Activated CD4-positive, alpha-beta T cell treated with anti-CD3 and anti-CD28 coated beads for 1 hour (primary cell): ENCODE results near the gene IRF1.

ENCODE experiments used
- DNase-seq: peaks from one replicate; pipeline ENCODE4 v3.0.0-alpha.2; 2020

The IRF1 gene

GRCh38 chr5:132485641-132486317 is 4.8 kb downstream of the IRF1 start:
- DNase-seq: no peak

DNA sequence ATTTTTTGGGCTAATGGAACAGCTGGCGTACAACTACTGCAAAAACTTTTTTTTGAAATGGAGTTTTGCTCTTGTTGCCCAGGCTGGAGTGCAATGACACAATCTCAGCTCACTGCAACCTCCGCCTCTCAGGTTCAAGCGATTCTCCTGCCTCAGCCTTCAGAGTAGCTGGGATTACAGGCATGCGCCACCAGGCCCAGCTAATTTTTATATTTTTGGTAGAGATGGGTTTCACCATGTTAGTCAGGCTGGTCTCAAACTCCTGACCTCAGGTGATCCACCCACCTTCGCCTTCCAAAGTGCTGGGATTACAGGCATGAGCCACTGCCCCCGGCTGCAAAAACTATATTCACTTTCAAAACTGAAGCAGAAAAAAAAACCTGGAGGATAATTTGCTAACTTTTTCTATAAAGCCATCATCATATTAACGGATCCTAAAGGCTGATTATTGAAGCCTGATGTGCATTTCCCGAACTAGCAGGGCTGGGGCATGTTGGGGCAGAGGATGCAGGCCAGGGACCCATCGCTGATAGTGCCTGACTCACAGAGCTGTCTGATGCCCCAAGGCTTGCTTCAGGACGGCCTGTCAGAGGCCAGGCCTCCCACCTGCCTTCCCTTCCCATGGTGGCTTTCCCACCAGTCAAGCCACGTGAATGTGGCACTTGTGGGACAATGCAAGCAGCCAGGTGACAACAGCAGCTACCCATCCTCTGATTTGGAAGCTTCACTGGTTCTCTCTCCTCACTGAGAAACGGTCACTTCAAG is 5.5 kb downstream of the IRF1 start:
- DNase-seq: peak; percentile 8

GRCh38 chr5:132484391-132484725 is 6.2 kb downstream of the IRF1 start:
- peak; percentile 9 for DNase-seq

DNA sequence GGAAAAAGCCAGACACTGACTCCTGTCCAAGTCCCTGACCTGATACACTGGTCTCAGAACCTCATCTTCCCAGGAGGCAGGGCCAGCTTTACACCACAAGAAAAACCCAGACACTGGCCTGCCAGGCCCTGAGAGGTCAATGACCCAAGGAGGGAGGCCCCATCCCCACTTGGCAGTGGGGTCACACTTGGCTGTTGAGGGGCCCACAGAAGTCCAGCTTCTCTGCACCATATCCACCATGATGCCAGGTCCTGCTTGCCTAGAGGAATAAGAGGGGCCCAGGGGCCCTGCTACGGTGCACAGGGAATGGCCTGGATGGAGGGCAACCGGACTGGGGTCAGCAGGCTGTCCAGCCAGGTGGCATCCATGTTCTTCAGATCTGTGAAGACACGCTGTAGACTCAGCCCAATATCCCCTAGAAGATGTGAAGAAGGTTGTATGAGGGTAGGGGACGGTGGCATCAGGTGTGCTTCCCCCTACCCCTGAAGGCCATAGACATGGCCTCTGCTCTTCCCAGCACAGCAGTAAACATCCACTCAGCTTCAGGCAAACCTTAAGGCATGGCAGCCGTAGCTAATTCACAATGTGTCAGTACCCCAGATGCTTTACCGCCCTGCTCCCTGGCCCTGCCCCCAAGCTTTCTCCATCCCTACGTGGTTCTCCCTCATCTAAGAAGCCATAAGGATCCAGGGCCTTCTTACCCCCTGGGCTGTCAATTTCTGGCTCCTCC is 6.7 kb downstream of the IRF1 start:
- peak; percentile 8 for DNase-seq

GRCh38 chr5:132483101-132483500 is 7.5 kb downstream of the IRF1 start:
- DNase-seq: no peak

- DNase-seq: peak; percentile 12
Measured at GRCh38 chr5:132481596-132482211, 8.9 kb downstream of the IRF1 start.

DNA sequence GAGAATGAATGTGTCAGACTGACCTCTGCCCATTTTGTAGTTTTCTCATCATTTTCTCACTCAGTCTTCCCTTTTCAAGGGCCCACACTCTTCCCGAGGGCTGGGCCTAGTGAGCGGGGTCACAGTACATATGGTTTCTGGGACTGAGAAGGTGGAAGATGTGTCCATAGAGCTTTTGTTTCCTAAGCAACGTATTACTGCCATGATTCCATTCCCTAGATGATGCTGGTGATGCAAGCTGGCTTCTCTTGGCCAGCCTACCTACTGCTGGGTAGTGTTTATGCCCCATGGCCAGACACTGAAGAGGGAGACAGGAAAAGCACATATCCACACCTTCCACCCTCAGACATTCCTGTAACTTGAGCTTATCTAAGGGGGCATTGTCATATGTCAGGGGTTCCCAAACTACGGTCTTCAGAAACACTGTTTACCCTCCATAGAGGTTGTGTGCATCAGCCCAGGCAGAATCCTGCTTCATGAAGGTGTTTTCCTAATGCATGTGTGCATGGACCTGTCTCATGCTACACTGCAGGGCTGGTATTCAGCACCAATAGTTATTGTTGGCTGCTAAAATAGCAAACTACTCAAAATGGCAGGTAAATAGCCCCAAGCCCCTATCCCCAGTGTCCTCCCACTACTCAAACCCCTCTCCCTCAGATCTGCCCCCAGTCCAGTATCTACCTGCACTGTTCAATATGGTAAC is 9.5 kb downstream of the IRF1 start:
- DNase-seq: no peak

GRCh38 chr5:132480546-132480892 is 10.1 kb downstream of the IRF1 start:
- DNase-seq: no peak

- no peak for DNase-seq
Measured at GRCh38 chr5:132480042-132480441, 10.5 kb downstream of the IRF1 start.

DNA sequence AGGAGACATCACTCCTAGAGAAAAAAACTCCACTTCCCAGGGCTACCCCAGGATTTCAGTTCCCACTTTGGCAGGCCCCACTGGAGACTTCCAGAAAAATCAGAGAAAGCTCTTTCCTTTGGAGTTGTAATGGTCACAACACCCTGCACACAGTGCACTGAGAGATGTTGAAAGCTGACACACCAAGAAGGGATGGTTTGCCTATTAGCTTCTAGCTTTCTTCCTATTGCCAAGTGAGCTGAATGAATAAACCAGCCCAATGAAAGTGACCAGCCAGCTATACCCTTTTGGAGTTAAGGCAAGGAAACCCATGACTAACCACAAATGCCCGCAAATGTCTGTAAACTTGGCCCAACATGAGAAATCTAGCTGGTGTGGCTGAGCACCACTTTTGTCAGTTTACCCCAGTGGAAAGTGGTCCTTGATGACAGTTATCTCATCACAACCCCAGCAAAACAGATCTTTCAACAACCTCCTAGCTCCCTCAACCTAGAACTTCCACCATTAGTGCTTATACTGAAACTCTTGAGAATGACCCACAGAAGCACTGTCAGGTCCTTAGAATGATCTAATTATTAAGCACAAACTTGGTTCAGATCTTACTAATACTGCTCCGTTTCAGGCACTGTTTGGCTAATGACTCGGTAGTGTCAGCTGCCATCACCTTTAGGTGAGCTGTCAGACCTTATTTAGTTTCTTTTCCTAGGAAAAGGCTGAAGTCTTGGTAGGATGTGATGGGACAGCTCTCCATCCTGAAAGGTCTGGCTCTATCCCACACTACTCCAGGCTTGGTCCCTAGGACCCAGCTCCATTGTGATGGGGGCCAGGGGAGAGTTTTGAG is 11.2 kb downstream of the IRF1 start:
- no peak for DNase-seq

DNA sequence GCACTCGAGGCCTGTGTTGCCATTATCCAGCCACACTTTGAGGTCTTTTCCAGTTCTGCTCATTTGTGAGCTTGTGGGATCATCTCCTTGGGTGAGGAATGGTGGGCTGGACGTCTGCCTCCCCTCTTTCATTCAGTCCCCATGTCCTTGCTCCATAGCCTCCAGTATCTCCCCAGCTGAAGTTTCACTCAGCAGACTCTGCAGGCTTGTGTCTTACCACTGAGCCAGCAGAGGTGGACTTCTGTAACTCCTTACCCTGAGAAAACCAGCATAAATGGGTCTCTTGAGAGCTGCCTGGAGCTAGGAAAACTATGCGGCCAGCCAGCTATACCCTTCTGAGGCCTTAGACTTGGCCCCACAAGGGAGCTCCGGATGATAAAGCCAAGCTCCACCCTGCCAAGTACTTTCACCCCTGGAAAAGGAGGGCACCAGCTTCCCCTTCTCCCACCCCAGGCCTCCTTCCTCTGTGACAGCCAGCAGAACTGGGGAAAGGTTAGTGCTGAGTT is 12.2 kb downstream of the IRF1 start:
- DNase-seq: no peak

DNA sequence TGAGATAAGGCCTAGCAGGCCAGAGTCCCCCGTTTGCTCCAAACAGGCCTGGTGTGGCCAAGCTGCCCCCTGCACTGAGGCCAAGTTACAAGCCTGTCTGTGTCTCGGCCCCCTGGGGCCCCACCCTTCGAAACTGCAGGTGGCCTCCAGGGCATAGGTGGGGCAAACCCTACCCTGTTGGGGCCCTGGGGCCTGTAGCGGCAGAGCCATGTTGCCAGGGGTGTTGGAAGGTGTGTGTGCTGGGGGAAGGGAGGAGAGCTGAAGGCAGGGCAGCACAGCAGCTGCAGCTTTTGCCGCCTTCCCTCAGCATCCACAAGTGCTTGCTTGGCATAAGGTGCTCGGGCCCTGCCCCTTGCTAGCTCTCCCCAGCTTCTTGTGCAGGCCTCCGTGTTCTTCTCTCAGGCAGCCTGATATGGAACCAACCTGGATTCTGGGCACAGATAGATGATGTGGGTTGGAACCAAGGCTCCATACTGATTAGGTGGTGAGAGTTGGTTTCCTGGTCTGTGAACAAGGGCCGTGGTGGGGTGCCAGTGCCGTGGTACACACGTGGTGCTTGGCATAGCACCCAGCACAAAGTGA is 12.7 kb downstream of the IRF1 start:
- DNase-seq: peak; percentile 47

GRCh38 chr5:132476876-132477781 is 13.4 kb downstream of the IRF1 start:
- DNase-seq: peak; percentile 31

GRCh38 chr5:132475987-132476875 is 14.3 kb downstream of the IRF1 start:
- DNase-seq: peak; percentile 35

DNA sequence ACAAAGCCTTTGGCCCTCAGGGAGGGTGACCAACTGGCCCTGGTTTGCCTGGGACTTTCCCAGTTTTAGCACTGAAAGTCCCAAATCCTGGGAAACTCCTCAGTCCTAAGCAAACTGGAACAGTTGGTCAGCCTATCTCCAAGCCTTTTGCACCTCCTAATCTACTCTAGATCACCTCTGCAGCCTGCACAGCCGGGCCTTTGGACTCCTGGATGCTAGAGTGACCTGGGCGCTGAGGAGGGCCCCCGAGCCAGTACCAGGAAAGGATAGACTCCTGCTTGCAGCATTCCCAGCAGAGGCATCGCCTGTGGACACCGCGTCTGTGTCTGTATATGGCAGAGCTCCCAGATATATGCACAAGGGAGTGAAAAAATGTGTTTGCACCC is 15.1 kb downstream of the IRF1 start:
- DNase-seq: peak; percentile 18

DNA sequence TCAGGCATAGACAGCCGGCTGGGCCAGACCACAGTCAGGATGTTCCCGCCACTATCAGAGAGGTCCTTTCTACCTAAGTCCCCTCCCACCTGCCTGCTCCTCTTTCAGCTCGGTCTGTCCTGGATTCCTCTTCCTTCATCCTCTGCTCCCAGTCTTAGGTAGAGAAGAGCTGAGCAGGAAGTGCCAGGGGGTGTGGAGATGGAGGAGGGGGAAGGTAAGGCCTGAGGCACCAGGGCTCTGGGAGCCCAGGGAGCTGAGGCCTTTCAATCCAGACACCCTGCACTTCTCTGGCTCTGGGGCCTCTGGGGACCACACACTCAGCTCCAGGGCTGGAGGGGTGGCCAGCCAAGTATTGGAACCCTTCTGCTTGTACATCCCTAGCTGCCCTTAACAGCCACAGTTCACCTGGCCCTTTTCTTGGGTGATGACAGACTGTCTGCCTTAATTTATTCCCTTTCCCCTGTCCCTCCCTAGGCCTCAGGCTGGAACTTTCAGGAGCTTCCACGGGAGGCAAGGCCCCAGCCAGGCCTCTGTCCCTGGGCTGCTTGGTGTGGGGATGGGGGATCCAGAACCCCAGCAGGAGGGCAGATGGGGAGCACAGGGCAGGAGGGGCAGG is 15.6 kb downstream of the IRF1 start:
- DNase-seq: peak; percentile 24

DNA sequence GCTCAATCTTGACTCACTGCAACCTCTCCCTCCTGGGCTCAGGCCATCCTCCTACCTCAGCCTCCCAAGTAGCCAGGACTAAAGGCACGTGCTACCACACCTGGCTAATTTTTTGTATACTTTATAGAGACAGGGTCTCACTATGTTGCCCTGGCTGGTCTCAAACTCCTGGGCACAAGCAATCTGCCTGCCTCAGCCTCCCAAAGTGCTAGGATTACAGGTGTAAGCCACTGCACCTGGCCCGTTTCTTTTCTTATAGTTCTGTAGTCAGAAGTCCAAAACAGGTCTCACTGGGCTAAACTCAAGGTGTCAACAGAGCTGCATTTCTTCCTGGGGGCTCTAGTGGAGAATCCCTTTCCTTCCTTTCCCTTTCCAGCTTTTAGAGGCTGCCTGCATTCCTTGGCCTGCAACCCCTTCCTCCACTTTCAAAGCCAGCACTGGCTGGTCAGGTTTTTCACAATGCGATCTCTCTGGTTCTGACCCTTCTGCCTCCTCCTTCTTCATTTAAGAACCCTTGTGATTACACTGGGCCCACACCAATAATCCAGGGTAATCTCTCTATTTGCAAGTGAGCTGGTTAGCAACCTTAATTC is 16.3 kb downstream of the IRF1 start:
- DNase-seq: peak; percentile 8

GRCh38 chr5:132473668-132474067 is 16.9 kb downstream of the IRF1 start:
- DNase-seq: peak; percentile 10
